IMR-90 (cell line): Measurements from ENCODE around the gene STARD13.

Source experiments
- CTCF ChIP-seq: conservative IDR thresholded peaks from 2 replicates; pipeline ENCODE4 v1.5.1; 2012; ENCODE audit warnings: mild to moderate bottlenecking, low read depth, low read length, improper control_type of control experiment
- MAFK ChIP-seq: IDR thresholded peaks from 2 replicates; pipeline ENCODE4 v1.6.1; 2012; ENCODE audit warnings: low read depth, low read length, improper control_type of control experiment
- MXI1 ChIP-seq: IDR thresholded peaks from 2 replicates; pipeline ENCODE4 v1.6.1; 2012; ENCODE audit warnings: low read depth, mild to moderate bottlenecking, low read length, moderate library complexity, borderline replicate concordance
- POLR2A ChIP-seq: IDR thresholded peaks from 2 replicates; pipeline ENCODE4 v1.6.1; 2012; ENCODE audit warnings: mild to moderate bottlenecking, low read depth, low read length
- RCOR1 ChIP-seq: IDR thresholded peaks from 2 replicates; pipeline ENCODE4 v1.6.1; 2012; ENCODE audit warnings: mild to moderate bottlenecking, low read length, improper control_type of control experiment; ENCODE audit not compliant: insufficient replicate concordance
- USF2 ChIP-seq: fragments of 150-350 bp; IDR thresholded peaks from 2 replicates; pipeline ENCODE4 v1.6.1; 2017; ENCODE audit warnings: mild to moderate bottlenecking, antibody characterized with exemption, low read length, low read depth

- TF ChIP-seq CTCF, result no peak
- no peak for TF ChIP-seq USF2
- no peak for TF ChIP-seq MXI1
- TF ChIP-seq POLR2A, result no peak
- no peak for TF ChIP-seq MAFK
- no peak for TF ChIP-seq RCOR1
Observed at GRCh38 chr13:33179463-33179862, 106.1 kb downstream of the STARD13 start.
